ENCODE results near the gene ZC3H15. TPM values are rescaled to one million over a fixed set of nuclear protein-coding genes. Genes with fewer than 3 reads are reported as not detected.

ZC3H15 gene
- total RNA-seq, 1 experiment from 2014 or later = 86.5 TPM

DNA sequence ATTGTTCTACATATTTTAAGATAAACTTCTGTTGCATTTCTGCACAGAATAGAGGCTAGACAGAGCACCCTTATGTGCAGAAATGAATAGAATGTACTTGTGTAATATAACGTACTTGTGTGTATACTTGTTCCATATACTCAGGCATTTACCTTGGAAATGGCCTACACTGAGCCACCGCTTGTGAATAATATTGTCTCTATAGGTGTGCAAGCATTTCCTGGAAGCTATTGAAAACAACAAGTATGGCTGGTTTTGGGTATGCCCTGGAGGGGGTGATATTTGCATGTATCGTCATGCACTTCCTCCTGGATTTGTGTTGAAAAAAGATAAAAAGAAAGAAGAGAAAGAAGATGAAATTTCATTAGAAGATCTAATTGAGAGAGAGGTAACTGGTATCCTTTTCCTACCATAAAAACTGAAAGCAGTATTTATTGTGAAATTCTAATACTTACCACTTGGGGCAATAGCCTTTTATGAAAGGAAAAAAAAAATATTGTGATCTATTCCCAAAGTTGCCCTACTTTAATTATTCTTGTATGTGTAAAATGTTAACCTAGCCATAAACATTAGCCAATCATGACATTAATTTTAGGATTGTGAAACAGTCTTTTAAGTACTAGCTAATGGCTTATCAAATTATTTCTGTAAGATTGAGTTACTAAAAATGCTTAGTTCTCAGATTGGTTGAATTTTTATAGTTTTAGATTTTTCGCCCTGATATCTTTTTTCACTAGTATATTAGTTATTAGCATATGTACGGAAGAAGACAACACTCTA, 18.0 kb downstream of the ZC3H15 start:
- intact Hi-C loops (cut with micrococcal nuclease; ENCODE audit: unreplicated experiment) = loop anchor here (1.0 to 2.0 kb wide), 2 partner anchors 89 to 137 kb away; no protein-coding TSS in a partner anchor
- Mint-ChIP-seq H3K9me3 (ENCODE audit: low read depth, unreplicated experiment) (no peaks in the 10 kb centered on the region), H3K27ac (ENCODE audit: unreplicated experiment) (no peak overlapping the region), H3K36me3 (ENCODE audit: insufficient read depth, unreplicated experiment) (peaks cover 50% of the 10 kb centered on the region), H3K27me3 (ENCODE audit: unreplicated experiment) (no peaks in the 10 kb centered on the region), H3K4me1 (ENCODE audit: low read depth, unreplicated experiment) (peaks cover 13% of the 10 kb centered on the region), H3K4me3 (ENCODE audit: low read depth, unreplicated experiment) (no peak overlapping the region)
- no peak for DNase-seq
- TF ChIP-seq, protein P1, sequence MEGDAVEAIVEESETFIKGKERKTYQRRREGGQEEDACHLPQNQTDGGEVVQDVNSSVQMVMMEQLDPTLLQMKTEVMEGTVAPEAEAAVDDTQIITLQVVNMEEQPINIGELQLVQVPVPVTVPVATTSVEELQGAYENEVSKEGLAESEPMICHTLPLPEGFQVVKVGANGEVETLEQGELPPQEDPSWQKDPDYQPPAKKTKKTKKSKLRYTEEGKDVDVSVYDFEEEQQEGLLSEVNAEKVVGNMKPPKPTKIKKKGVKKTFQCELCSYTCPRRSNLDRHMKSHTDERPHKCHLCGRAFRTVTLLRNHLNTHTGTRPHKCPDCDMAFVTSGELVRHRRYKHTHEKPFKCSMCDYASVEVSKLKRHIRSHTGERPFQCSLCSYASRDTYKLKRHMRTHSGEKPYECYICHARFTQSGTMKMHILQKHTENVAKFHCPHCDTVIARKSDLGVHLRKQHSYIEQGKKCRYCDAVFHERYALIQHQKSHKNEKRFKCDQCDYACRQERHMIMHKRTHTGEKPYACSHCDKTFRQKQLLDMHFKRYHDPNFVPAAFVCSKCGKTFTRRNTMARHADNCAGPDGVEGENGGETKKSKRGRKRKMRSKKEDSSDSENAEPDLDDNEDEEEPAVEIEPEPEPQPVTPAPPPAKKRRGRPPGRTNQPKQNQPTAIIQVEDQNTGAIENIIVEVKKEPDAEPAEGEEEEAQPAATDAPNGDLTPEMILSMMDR (IDR thresholded peaks at IDR 0.05; ENCODE audit: unreplicated experiment) = peak; percentile 63
- BruUV-seq (replicated peaks) = no TSS peak
- CTCF ChIA-PET = interaction anchor here (1.1 to 1.9 kb wide), 3 partner anchors 51 to 138 kb away, joined by 4 to 9 read pairs (median 4); no protein-coding TSS in a partner anchor

DNA sequence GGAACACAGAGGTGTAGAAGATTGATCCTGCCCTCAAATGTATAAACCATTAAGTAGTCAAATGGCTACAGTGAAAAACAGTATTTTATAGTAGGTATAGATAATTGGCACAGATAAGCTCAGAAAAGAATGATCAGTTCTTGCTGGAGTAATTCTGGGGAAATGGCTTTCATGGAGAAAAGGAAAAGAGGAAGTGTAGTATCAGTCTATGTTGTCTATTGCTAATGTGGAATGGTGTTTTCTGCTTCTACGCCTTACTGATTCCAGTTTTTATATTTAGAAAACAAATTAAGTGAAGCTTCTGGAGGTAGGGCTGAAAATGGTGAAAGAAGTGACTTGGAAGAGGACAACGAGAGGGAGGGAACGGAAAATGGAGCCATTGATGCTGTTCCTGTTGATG, 22.2 kb downstream of the ZC3H15 start:
- TF ChIP-seq, protein P1 (IDR thresholded peaks at IDR 0.05; ENCODE audit: unreplicated experiment) = no peak
- CTCF ChIA-PET = interaction anchor here (0.6 kb wide), 1 partner anchor 68 kb away, joined by 3 read pairs; no protein-coding TSS in a partner anchor
- no peaks in the 10 kb centered on the region for H3K27me3 Mint-ChIP-seq (ENCODE audit: unreplicated experiment)
- intact Hi-C loops (cut with micrococcal nuclease; ENCODE audit: unreplicated experiment) = no loop called here
- no peaks in the 10 kb centered on the region for H3K9me3 Mint-ChIP-seq (ENCODE audit: low read depth, unreplicated experiment)
- no TSS peak for BruUV-seq (replicated peaks)
- no peak overlapping the region for H3K27ac Mint-ChIP-seq (ENCODE audit: unreplicated experiment)
- peaks cover 31% of the 10 kb centered on the region for H3K36me3 Mint-ChIP-seq (ENCODE audit: insufficient read depth, unreplicated experiment)
- DNase-seq = no peak
- peaks cover 9% of the 10 kb centered on the region for H3K4me1 Mint-ChIP-seq (ENCODE audit: low read depth, unreplicated experiment)
- no peak overlapping the region for H3K4me3 Mint-ChIP-seq (ENCODE audit: low read depth, unreplicated experiment)

DNA sequence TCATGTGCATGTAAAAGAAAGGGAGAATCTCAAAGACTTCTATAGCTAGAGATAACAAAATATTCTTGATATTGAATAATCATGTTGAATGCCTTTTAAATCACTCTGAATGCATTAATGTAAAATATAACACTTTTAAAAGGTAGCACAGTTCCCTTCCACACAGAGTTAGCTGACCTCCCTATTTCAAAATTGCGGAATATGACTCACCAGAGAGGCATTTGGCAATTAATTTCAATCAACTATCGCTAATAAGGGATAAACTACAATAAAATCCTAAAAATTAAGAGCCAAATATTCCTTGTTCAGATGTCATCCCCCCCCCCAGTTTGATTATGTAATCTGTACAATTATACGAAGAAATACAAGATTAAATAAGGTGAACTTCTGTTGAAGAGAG, 29.3 kb downstream of the ZC3H15 start:
- no peak overlapping the region for H3K4me3 Mint-ChIP-seq (ENCODE audit: low read depth, unreplicated experiment)

DNA sequence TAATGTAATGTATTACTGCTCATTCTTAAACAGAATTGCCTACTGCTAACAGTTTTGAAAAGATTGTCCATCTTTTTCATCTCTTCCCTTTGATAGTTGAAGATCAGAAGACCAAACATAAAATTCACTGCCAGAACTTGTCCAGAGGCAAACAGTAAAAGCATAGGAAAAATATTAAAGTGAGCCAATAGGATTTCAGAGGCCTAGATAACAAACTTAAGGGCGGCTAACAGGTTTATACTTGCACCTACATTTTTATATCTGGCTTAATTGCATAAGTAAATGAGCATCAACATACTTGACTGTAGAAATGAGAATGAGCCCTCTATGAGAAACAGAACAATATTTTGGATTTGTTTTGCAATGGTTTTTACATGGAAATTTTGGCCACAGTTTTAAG, 30.3 kb downstream of the ZC3H15 start:
- no peaks in the 10 kb centered on the region for H3K27me3 Mint-ChIP-seq (ENCODE audit: unreplicated experiment)
- H3K27ac Mint-ChIP-seq (ENCODE audit: unreplicated experiment) = no peak overlapping the region
- BruUV-seq (replicated peaks) = no TSS peak
- H3K4me3 Mint-ChIP-seq (ENCODE audit: low read depth, unreplicated experiment) = no peak overlapping the region
- intact Hi-C loops (cut with micrococcal nuclease; ENCODE audit: unreplicated experiment) = no loop called here
- DNase-seq = no peak
- no peaks in the 10 kb centered on the region for H3K9me3 Mint-ChIP-seq (ENCODE audit: low read depth, unreplicated experiment)
- CTCF ChIA-PET = no interaction called here
- H3K36me3 Mint-ChIP-seq (ENCODE audit: insufficient read depth, unreplicated experiment) = peaks cover 23% of the 10 kb centered on the region
- H3K4me1 Mint-ChIP-seq (ENCODE audit: low read depth, unreplicated experiment) = no peaks in the 10 kb centered on the region
- TF ChIP-seq, protein P1 (IDR thresholded peaks at IDR 0.05; ENCODE audit: unreplicated experiment) = no peak

More for the DNA sequence above, 29.3 kb downstream of the ZC3H15 start:
- DNase-seq = no peak
- BruUV-seq (replicated peaks) = no TSS peak
- no peak overlapping the region for H3K27ac Mint-ChIP-seq (ENCODE audit: unreplicated experiment)
- intact Hi-C loops (cut with micrococcal nuclease; ENCODE audit: unreplicated experiment) = no loop called here
- TF ChIP-seq, protein P1 (IDR thresholded peaks at IDR 0.05; ENCODE audit: unreplicated experiment) = no peak
- peaks cover 24% of the 10 kb centered on the region for H3K36me3 Mint-ChIP-seq (ENCODE audit: insufficient read depth, unreplicated experiment)
- H3K9me3 Mint-ChIP-seq (ENCODE audit: low read depth, unreplicated experiment) = no peaks in the 10 kb centered on the region
- H3K4me1 Mint-ChIP-seq (ENCODE audit: low read depth, unreplicated experiment) = no peaks in the 10 kb centered on the region
- H3K27me3 Mint-ChIP-seq (ENCODE audit: unreplicated experiment) = no peaks in the 10 kb centered on the region
- CTCF ChIA-PET = no interaction called here
